ENCODE data around the gene IRF8.
A peak's percentile ranks its signal among the peaks of the same experiment; 100 is the strongest.
"Not testable (repeated sequence)": the region's sequence is repeated elsewhere in the genome, so short reads cannot be mapped to it uniquely, and the experiment has no call there.

Gene IRF8

DNA sequence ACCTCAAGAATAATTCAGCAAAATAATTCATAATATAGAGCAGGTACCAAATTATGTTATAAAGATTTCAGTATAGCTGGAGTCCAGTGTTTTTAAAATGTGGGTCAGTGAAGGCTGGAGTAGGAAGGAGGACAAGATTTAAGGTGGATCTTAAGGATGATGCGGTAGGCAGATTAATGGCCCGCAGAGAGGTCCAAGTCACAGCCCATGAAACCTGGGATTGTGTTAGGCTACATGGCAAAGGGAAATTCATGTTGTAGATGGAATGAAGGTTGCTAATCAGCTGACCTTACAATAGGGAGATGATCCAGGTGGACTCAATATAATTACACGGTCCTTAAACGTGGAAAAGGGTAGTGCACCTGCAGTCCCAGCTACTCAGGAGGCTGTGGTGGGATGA lies 6.2 kb upstream of the IRF8 start:
- no peak for DNase-seq (ENCODE audit: low read depth)

DNA sequence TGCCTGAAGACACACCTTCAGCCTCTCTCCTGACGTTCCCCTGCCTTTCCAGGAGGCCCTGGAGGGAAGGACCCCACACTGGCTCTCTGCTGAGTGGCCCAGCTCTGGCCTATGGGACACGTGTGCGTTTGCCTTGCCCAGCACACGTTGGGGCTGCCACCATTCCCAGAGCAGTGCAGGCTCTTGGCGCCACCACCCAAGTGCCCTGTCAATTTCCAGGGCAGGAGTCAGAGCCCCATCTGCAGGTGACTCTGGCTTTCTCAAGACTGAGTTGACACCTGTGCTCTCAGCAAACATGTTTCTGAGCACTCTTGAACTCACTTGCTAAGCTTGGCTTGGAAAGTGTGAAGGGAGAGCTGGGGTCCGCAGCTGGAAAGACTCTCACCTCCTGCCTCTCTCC lies 4.7 kb upstream of the IRF8 start:
- DNase-seq (ENCODE audit: low read depth): no peak

DNA sequence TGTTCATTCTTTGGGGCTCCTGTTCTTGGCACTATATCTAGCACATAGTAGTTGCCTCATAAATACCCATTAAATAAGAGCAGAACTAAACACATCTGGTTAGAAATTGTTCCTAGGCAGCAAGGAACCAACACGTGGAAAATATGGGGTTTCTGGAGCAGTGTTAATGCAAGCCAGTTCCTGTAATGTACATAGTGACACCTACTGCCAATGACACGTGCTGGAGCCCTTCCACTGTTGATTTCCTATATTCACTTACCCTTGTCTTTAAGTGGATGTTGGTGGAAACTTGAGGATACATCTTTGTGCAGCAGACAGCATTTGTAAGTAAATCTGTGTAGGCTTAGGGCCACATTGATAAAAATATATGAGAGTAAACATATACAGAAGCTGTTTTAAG lies 1.6 kb upstream of the IRF8 start:
- DNase-seq (ENCODE audit: low read depth): no peak

DNA sequence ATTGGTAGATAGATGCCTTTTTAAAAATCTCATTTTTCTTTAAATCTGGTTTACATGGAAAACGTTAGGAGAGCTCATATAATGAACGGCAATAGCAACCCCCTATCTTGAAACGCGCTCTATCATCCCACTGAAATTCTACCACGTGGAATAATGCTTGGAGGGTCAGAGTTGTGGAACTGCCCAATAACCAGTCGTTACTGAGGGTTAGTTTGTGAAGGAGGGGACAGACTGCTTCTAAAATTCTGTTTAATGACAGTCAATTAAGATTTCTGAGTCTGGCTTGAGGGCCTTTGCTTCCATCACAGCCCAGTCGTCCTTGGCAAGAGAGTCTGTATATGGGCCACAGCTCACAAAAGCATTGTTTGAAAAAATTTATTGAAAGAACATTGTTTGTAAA lies 482 bp downstream of the IRF8 start:
- DNase-seq (ENCODE audit: low read depth): no peak

DNA sequence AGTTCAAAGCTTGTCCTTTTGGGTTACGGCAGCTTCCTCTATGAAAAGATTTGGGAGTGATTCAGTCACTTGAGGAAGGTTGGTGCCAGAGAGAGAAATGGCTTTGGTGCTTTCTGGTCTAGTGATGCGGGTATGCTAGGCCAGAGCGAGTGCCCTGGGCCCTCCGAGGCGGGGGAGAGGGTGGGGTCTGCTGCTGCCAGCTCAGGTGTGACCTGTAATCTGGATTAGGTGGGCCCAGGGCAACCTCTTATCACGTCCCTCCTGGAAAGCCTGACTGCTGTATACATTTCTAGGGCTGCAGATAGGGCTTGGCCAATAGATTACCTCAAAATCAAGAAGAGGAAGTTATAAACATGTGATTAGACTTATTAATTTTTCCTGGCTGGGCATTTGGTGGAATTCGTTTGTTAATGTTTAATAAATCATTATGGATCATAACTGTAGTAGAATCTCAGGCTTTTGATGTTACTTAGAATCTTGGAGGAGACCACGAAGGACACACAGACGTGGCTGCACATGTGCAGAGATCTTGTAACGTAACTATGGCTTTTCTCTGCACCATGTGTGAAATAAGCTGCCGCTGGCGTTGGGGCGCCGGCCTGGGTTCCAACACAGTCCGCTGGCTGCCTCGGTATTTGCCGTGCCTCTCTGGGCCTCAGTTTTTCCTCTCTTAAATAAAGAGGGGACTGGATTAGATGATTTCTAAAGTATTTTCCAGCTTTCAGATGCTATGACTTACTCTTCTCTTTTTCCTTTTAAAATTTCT lies 1.2 kb downstream of the IRF8 start:
- no peak for DNase-seq (ENCODE audit: low read depth)

DNA sequence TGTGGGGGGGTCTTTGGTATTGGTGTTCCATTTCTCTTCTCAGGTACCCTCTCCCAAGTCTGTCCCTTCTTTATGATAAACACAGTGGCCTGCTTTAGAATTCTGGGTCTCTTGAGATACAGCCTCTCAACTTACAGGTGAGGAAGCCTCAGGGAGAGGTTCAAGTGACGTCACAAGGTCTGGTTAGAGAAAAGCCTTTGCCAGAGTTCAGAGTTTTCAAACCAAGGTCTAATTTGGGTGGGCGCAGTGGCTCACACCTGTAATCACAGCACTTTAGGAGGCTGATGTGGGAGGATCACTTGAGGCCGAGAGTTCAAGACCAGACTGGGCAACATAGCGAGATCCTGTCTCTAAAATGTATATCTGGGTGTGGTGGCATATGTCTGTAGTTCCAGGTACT lies 2.1 kb downstream of the IRF8 start:
- DNase-seq (ENCODE audit: low read depth): no peak

DNA sequence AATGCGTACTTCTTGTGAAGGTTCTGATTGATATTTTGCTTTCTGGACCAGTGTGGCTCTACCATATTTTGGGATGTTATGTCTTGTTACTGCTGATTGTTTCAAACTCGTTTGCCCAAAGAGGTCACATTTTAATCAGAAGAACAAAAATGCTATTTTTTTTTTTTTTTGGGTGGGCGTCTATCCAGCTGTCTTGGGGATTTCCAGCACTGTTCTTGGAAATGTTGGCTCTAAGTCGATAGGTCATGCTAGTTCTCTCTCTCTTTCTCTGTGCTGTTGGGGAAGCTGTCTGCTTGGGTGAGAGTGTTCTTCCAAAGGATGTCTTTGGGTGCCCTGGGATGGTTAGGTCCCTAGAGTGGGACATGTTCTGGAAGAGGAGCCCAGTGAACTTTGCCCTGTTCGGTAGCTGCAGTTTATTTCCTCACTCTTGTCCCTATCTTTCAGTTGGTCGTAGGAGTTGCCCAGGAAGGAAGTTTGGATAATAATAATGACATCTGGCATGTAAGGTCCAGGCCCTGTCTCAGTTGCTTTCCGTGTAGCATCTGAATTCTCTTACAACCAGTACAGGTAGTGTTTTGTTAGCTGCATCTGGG lies 2.9 kb downstream of the IRF8 start:
- no peak for DNase-seq (ENCODE audit: low read depth)

DNA sequence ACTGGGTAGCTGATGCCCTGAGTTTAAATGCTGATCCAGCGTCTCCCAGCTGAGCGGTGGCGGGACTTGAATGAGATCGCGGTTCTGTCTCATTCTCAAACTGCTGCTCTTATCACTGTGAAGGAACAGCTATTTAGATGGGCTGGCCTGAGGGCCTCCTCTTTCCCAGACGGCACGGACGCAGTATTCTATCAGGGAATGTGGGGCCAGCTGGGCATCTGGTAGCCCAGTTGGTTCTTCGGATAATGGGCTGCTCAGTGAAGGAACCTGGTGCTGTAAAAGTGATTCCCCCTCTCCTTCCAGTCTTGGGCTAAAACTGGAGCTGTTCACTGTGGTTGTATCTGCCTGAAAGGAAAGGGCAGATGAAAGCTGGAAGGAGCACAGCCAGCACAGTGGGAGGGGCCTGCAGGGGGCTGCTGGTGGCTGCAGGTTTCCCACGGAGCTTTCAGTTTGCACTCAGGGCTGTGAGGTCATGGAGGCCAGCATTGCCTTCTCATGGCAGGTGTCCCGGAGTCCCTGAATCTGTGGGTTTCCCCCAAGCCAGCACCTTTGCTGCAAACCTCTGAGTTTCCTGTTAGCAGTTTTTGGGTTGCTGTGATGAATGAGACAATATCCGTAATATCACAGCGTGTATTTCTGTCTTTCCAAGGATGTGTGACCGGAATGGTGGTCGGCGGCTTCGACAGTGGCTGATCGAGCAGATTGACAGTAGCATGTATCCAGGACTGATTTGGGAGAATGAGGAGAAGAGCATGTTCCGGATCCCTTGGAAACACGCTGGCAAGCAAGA lies 3.6 kb downstream of the IRF8 start:
- DNase-seq (ENCODE audit: low read depth): peak; percentile 50

DNA sequence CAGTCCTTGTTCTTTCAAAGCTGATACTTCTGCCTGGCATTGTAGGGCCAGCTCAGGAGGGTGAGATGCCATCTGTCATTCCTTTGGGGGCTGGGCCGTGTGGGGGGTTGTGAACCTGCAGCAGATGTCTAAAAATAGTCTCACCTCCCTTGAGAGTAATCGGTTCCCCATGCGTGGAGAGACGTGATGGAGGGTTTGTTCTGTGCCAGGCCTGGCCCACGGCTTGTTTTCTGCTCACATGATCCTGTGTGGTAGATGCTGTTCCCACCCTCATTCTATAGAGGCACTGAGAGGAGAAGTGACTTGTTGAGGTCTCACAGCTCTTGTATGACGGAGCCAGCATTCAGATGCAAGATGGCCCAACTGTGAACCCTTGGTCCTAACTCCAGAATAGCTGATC lies 4.6 kb downstream of the IRF8 start:
- DNase-seq (ENCODE audit: low read depth): no peak

DNA sequence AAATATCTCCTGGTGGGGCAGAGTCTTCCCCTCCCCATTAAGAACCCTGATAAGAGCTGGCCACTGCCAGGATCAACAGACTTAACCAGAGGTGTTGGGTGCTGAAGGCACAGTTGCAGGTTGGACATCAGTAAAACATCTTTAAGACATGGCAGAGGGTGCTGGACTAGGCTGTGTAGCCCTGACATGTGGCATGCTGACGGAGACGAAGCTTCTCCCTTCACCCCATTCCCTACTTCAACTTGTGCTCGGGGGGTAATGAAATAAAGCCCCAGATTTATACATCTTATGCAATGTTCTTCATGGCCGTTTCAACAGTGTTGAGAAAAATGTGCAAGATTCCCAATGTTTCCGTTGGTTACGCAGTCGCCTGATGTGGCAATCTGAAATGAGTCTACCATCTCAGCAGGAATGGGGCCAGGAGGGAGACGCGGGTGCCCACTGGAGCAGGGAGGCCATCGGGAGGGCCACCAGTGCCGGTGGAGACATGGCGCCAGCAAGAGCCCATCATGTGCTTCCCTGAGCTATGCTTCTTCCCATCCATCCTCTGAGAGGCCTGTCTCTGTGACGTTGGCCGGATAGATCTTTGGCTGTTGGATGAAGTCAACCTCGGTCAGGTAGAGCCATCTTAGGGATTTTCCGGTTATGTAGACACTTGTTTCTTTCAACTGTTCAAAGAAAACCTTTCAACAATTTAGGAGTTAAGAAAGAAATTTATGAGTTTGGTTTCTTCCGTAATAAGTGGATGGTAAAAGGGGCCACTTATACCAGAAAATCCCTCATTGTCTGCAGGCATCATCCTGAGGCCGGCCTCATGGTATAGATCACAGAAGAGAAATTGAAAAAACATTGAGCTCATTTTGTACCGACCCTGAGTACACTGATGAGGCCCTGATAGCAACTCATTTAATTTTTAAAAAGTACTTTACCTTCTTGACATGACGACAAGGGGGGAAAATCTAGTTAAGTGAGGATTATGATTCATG lies 6.4 kb downstream of the IRF8 start:
- no peak for DNase-seq (ENCODE audit: low read depth)

DNA sequence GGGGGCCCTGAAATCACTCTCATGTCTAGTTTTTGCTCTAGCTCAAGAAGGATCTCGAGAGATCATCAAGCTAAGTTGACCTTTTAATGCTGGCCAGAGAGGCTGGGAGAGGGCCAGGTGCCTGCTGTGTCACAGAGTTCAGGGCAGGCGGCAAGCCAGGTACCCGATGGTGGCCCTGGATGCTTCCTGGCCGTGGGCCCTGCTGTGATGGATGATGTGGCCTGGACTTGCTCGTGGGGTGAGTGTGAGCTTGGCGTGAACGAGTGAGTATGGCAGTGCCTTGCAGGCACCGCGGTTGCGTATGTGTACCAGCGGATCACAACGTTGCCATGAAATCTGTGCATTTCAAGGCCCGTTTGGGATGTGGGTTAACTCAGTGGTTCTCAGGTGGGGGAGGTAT lies 7.4 kb downstream of the IRF8 start:
- no peak for DNase-seq (ENCODE audit: low read depth)

DNA sequence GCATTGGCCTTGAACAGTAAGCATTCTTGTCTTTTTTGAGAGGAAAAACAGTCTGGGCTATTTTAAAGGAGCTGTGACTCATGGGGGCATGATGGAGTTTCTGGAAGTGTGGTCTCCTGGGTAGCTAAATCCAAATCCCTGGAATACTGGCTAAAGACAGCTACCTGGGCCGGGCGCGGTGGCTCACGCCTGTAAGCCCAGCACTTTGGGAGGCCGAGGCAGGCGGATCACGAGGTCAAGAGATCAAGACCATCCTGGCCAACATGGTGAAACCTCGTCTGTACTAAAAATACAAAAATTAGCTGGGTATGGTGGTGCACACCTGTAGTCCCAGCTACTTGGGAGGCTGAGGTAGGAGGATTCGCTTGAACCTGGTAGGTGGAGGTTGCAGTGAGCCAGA lies 8.3 kb downstream of the IRF8 start:
- DNase-seq (ENCODE audit: low read depth): not testable (repeated sequence)

DNA sequence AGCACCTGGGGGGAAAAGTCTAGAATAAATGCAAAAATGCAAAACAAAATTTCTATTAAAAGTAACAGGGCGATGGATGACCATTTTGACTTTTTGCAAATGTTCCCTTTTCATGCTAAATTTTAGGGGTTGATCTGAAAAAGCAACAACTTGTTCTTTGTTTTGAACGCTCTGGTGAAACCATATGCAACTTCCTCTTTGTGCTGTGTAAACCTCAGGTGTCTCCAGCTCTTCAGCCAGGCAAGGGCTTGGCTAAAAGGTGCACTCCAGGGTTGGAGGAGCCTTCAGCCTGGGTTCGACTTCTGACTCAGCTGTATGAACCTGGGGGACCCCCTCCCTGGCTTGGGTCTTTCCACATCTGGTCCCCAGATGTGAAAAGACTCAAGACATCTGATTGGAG lies 9.5 kb downstream of the IRF8 start:
- no peak for DNase-seq (ENCODE audit: low read depth)

DNA sequence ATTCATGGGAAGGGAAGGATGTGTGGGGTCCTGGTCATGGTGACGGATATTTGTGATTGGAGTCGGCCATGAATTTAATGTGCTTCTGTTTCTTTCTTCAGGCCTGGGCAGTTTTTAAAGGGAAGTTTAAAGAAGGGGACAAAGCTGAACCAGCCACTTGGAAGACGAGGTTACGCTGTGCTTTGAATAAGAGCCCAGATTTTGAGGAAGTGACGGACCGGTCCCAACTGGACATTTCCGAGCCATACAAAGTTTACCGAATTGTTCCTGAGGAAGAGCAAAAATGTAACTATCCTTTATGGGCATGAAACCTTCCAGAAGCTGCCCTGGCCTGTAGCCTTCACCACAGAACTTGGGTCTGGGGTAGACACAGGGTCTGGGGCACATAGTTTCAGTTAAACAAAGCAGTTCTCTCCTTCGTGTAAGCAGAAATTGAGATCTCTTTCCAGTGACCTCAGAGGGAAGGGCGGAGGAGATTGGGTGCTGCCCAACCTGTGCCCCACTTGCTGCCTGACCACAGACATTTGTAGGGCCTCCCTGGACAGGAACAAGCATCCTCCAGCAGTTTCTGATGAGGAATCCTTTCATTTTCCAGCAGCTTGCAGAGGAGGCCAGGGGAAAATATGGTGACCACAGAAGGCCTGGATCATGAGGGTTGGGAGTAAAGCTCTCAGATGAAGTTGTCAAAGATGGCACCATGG lies 10.1 kb downstream of the IRF8 start:
- no peak for DNase-seq (ENCODE audit: low read depth)

DNA sequence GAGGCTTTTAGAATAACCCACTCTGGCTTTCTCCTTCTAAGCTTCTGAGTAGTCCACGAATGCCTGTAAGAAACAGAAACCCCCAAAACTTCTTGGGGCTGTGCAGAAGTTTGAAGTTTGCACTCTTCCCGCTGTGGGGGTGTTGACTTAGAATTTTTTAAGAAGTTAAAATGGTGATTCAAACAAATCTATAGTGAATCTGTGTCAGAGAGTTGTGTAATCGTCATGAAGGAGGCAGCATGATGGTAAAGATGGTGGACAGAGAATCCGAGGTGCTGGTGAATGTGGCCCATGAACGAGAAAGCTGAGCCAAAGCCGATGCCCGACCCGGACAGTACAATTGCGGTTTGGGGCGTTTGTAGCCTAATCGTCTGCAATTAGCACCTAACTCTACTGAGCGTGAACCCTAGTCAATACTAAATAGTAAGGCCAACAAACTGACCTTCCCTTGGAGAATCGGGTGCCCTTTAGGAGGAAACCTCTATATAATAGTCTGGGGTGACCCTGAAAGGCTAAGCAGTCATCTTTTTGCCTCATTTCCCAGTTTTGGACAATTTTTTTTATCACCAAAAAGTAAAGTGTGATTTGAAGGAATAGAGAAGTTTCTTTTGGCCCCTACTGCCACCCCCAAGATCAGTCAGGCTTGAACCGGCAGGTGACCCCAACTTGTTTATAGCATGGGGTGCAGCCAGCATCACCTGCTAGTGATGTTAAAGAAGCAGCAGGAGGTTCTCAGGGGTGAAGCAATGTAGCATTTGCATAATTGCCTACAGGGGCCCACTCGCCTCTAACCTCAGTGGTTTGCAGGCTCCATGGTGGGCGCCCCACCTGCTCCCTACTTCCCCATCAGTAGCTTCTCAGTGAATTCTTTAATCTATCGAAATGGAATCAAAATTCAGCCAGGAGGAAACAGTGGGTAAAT lies 11.2 kb downstream of the IRF8 start:
- no peak for DNase-seq (ENCODE audit: low read depth)

DNA sequence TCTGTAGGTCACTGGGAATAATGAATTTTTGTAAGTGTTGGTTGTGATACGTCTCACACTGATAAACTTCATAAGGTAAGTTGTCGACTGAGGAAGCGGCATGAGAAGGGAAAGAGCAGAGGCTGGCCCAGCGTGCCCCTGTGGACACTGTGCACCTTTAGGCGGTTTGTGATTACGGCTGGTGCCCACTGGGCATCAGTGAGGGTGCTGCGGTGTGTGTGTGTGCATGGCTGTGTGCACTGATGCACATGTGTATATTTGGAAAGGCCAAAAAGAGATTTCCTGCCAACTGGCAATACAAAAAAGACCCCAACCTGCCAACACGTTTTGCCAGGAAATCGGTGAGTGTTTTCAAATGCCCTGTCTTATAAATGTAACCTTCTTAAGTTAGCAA lies 11.9 kb downstream of the IRF8 start:
- no peak for DNase-seq (ENCODE audit: low read depth)

DNA sequence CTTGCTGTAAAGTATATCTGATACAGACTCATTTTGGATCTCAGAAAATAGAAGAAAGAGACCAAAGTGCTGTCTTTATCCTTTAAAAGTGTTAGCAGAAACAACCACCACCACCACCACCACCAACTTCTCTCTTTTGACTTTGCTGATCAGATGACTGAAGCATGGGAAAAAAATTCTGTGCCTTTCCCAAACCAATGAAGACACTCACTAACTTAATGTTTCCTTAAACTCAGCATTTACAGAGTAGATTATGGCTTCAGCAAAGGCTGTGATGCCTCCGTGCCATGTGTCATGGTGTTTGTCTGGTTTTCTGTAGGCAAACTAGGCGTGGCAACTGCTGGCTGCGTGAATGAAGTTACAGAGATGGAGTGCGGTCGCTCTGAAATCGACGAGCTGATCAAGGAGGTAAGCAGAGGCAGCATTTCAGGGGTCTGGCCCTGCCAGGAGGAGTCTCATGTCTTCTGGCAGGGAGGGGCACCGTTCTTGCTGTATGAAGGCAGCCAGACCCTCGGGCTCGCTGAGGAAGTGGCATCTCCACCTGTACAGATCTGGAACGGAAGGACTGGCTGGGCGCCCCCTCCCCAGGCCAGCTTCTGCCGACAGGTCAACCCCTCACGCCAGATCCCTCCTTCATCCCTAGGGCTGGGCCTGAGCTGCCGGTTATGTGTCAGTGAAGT lies 12.4 kb downstream of the IRF8 start:
- DNase-seq (ENCODE audit: low read depth): no peak

DNA sequence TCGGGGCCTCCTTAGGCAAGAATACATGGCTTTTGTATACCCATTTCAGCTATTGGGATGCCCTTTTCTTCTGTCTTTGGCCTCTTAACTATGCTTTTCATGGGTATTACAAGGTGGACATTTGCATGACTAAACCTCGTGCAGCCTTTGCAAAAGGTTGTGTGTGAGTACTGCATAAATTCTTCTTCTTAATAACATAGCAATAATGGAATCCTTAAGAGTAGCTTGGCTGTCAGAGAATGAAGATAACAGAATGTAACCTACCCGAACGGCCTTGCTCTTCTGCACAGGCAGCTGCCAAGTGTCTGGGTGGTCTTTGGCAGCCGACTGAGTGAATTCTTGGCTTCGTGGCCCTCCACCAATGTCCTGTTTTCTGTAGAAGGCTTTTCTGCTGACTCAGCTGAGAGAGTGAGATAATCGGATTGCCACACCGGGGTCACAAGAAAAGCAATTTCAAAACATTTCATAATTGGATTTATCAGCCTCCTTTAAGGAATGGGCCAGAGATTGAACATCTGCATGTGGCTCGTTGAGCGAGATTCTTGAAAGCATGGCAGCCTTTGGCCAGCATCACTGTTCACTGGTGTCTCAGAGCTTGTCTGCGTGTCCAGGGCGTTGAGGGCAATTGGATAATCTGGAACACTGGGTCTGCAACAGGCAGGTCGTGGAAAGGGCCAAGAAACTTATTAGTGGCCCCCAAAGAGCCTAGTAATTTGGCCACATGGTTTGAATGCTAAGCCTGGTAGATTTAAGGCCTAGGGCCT lies 13.4 kb downstream of the IRF8 start:
- no peak for DNase-seq (ENCODE audit: low read depth)

DNA sequence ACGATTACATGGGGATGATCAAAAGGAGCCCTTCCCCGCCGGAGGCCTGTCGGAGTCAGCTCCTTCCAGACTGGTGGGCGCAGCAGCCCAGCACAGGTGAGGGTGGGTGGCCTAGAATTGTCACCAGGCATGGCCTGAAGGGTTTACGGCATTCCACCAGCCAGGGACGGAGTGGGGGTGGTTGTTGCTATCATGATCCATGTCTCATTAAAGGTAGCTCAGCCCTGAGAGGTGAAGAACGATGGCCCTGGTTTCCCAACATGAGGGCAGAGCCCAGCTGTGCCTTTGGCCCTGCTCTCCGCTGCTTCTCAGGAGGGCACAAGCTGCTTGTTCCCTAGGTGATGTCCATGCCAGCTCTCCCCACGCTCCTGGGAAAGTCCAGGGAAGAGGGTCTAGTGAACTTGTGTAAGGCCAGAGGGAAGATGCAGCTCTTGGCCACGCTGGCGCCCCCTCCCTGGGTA lies 14.2 kb downstream of the IRF8 start:
- DNase-seq (ENCODE audit: low read depth): no peak
